Activated naive CD4-positive, alpha-beta T cell treated with anti-CD3 and anti-CD28 coated beads, Interleukin-2, amount 50 U/mL, for 24 hours (primary cell): ENCODE data around the gene CPLANE2.
"Not testable (repeated sequence)": the region's sequence is repeated elsewhere in the genome, so short reads cannot be mapped to it uniquely, and the experiment has no call there.

Source experiments
- H3K27ac Mint-ChIP-seq: one replicate; pipeline ENCODE4 v1.8.0; 2021; ENCODE audit warnings: mild to moderate bottlenecking, mixed read lengths
- H3K27me3 Mint-ChIP-seq: one replicate; pipeline ENCODE4 v1.8.0; 2021; ENCODE audit warnings: mixed read lengths
- H3K36me3 Mint-ChIP-seq: one replicate; pipeline ENCODE4 v1.8.0; 2021; ENCODE audit warnings: mixed read lengths
- H3K4me1 Mint-ChIP-seq: one replicate; pipeline ENCODE4 v1.8.0; 2021; ENCODE audit warnings: mixed read lengths
- H3K4me3 Mint-ChIP-seq: one replicate; pipeline ENCODE4 v1.8.0; 2021; ENCODE audit warnings: mild to moderate bottlenecking, mixed read lengths
- H3K9me3 Mint-ChIP-seq: one replicate; pipeline ENCODE4 v1.8.0; 2021; ENCODE audit warnings: mixed read lengths

The CPLANE2 gene

DNA sequence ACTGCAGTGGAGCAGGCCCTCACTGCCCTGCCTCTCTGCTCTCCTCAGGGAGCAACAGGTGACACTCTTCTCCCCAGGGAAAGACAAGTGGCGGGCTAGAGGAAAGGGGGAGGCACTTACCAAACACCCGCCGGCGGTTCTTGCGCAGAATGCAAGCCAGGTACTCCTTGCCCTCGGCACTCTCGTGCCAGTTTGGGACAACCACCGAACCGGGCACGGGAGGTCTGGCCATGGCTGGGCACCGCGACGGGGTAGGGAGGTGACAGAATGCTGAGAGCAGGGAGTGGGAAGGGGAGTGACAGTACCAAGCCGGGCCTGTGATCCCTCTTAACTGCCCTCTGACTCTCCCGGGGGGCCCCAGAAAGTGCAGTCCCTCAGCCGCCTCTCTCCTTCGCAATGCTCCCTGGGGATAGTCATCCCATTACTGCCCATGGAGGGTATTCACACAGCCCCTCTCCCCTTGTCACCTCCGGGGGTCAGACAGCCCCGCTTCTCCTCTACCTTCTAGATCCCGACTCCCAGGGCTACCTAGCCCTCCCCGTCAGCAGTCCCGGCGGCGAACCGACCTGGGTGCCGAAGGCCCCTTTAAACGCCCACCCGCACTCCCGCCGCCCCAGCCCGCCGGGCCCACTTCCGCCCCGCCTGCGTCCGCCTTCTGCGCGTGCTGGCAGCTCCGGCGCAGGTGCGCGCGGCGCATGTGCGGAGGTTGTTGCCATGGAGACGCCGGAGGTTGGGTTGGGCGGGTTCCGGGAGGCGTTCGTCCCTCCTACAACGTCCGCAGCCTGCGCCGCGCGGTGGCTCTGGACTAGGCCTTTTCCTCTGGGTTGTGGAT lies at the start of gene CPLANE2:
Gene CPLANE2, minus strand, starts transcription at position 673 of the 832 bp plus-strand sequence. Its CDS starts 441 bp downstream, at position 232.
- H3K27ac Mint-ChIP-seq: peak within 1 kb of the TSS; percentile 93
- peak within 1 kb of the TSS; percentile 93 for H3K4me3 Mint-ChIP-seq
- peaks cover 25% of the 10 kb centered on the region for H3K4me1 Mint-ChIP-seq
- H3K27me3 Mint-ChIP-seq: no peaks in the 10 kb centered on the region
- no peaks in the 10 kb centered on the region for H3K36me3 Mint-ChIP-seq
- H3K9me3 Mint-ChIP-seq: no peaks in the 10 kb centered on the region

- Mint-ChIP-seq H3K36me3 (peaks cover 8% of the 10 kb centered on the region), H3K27ac (no peak overlapping the region), H3K4me3 (no peak overlapping the region), H3K4me1 (peaks cover 4% of the 10 kb centered on the region), H3K9me3 (no peaks in the 10 kb centered on the region), H3K27me3 (no peaks in the 10 kb centered on the region)
These were observed 49.1 kb upstream of the CPLANE2 start for GRCh38 chr1:16286122-16286521.

DNA sequence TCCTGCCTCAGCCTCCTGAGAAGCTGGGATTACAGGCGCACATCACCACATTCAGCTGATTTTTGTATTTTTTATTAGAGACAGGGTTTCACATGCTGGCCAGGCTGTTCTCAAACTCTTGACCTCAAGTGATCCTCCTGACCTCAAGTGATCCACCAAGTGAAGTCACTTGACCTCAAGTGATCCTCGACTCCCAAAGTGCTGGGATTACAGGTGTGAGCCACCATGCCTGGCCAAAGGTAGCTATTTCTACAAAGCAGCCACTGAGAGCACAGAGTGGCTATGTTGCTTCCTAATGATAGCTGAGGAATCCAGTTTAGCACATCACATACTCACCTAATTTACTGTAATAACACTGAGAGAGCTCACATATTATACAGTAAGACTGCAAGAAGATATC lies 44.8 kb upstream of the CPLANE2 start:
- peaks cover 2% of the 10 kb centered on the region for H3K36me3 Mint-ChIP-seq
- no peak overlapping the region for H3K27ac Mint-ChIP-seq
- peaks cover 10% of the 10 kb centered on the region for H3K4me1 Mint-ChIP-seq
- no peaks in the 10 kb centered on the region for H3K9me3 Mint-ChIP-seq
- H3K4me3 Mint-ChIP-seq: no peak overlapping the region
- H3K27me3 Mint-ChIP-seq: no peaks in the 10 kb centered on the region

DNA sequence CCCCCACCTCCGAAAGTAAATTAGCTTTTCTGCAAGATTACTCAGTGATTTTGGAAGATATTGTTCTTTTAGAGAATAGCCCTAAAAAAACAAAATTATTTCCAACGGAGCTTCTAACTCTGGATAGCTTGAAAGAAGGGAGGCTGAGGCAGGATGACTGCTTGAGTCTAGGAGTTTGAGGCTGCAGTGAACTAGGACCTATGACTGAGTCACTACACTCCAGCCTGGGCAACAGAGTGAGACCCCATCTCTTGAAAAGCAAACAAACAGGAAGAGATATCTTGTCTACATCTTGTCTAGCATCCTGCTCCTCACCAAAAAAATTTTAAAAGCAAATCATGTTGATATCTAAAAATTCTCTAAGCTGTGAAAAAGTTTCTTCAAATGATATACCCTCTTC lies 42.2 kb upstream of the CPLANE2 start:
- Mint-ChIP-seq H3K27me3 (no peaks in the 10 kb centered on the region), H3K9me3 (no peaks in the 10 kb centered on the region), H3K4me3 (no peak overlapping the region), H3K36me3 (peaks cover 4% of the 10 kb centered on the region), H3K27ac (no peak overlapping the region), H3K4me1 (peaks cover 17% of the 10 kb centered on the region)

DNA sequence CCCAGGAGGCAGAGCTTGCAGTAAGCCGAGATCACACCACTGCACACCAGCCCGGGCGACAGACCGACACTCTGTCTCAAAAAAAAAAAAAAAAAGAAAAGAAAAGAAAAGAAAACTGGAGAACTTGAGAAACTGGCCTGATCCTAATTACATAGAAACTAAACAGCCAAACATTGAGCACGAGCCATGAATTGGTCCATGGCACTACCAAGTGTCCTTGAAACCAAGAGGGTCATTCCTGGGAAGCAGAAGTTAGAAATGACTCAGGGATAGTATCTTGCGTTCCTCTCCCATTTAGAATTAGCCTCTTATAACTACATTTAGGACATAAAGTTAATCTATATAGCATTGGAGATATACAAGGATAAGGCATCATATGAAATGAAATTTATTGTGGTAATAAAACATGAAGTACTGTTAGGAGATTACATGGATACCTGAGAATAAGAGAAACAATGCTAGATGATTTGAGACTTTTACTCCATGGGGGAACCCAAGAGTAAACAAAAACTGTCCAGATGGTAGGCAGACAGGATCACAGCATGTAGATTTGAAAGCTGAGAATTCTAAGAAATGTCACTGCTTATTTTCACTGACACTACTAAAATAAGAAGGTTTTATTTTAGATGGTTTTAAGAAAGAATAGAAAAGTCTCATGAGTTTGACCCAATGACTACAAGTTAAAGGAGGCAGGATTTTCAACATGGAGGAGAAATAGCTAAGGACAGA lies 39.5 kb upstream of the CPLANE2 start:
- Mint-ChIP-seq H3K27me3 (no peaks in the 10 kb centered on the region), H3K9me3 (no peaks in the 10 kb centered on the region), H3K4me3 (no peak overlapping the region), H3K27ac (peak overlapping the region; percentile 12), H3K4me1 (peaks cover 22% of the 10 kb centered on the region), H3K36me3 (peaks cover 5% of the 10 kb centered on the region)

- Mint-ChIP-seq H3K9me3 (no peaks in the 10 kb centered on the region), H3K36me3 (peaks cover 8% of the 10 kb centered on the region), H3K4me3 (no peak overlapping the region), H3K27me3 (no peaks in the 10 kb centered on the region), H3K27ac (no peak overlapping the region), H3K4me1 (peaks cover 29% of the 10 kb centered on the region)
These were observed 38.6 kb upstream of the CPLANE2 start for GRCh38 chr1:16275591-16275990.

GRCh38 chr1:16267690-16268180 lies 30.8 kb upstream of the CPLANE2 start:
- peaks cover 37% of the 10 kb centered on the region for H3K4me1 Mint-ChIP-seq
- no peaks in the 10 kb centered on the region for H3K27me3 Mint-ChIP-seq
- H3K9me3 Mint-ChIP-seq: no peaks in the 10 kb centered on the region
- peak overlapping the region; percentile 79 for H3K27ac Mint-ChIP-seq
- peaks cover 2% of the 10 kb centered on the region for H3K36me3 Mint-ChIP-seq
- H3K4me3 Mint-ChIP-seq: no peak overlapping the region

GRCh38 chr1:16266411-16267118 lies 29.6 kb upstream of the CPLANE2 start:
- Mint-ChIP-seq H3K4me3 (no peak overlapping the region), H3K4me1 (peaks cover 36% of the 10 kb centered on the region), H3K27ac (no peak overlapping the region), H3K36me3 (peaks cover 2% of the 10 kb centered on the region), H3K27me3 (no peaks in the 10 kb centered on the region), H3K9me3 (no peaks in the 10 kb centered on the region)

DNA sequence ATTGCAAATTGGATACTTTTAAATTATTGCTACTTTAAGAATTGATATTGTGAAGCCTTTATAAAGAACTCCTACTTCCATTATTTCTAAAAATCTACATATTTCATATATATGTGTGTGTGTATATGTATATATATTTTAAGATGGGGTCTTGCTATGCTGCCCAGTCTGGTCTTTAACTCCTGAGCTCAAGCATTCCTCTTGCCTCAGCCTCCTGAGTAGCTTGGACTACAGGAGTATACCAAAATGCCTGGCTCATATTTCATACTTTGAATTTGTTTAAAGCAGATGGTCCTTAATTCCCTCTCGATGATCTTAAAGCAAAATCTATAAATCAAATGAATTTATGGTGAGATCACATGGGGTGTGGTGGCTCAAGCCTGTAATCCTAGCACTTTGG lies 25.1 kb upstream of the CPLANE2 start:
- Mint-ChIP-seq H3K4me1 (peaks cover 9% of the 10 kb centered on the region), H3K9me3 (no peaks in the 10 kb centered on the region), H3K4me3 (no peak overlapping the region)

GRCh38 chr1:16260814-16261213 lies 23.8 kb upstream of the CPLANE2 start:
- no peaks in the 10 kb centered on the region for H3K36me3 Mint-ChIP-seq
- H3K27ac Mint-ChIP-seq: no peak overlapping the region
- no peaks in the 10 kb centered on the region for H3K4me1 Mint-ChIP-seq
- H3K27me3 Mint-ChIP-seq: no peaks in the 10 kb centered on the region
- H3K9me3 Mint-ChIP-seq: no peaks in the 10 kb centered on the region
- no peak overlapping the region for H3K4me3 Mint-ChIP-seq

More for the DNA sequence above, 25.1 kb upstream of the CPLANE2 start:
- H3K36me3 Mint-ChIP-seq: no peaks in the 10 kb centered on the region
- no peaks in the 10 kb centered on the region for H3K27me3 Mint-ChIP-seq
- no peak overlapping the region for H3K27ac Mint-ChIP-seq

DNA sequence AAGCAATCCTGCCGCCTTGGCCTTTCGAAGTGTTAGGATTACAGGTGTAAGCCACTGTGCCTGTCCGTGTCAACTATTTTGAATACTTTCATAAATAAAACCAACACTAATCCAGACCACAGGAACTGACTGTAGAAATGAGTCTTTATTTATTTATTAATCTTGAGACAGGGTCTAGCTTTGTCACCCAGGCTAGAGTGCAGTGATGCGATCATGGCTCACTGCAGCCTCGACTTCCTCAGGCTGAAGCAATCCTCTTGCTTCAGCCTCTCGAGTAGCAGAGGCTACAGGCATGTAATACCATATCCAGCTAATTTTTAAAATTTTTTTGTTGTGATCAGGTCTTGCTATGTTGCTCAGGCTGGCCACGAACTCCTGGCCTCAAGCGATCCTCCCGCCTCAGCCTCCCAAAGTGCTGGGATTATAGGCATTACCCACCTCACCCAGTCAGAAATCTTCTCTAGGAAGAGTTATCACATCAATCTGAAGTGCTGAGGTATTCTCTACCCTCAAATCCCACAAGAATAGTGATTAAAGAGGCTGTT lies 21.7 kb upstream of the CPLANE2 start:
- no peaks in the 10 kb centered on the region for H3K36me3 Mint-ChIP-seq
- no peak overlapping the region for H3K4me3 Mint-ChIP-seq
- H3K27me3 Mint-ChIP-seq: no peaks in the 10 kb centered on the region
- H3K4me1 Mint-ChIP-seq: no peaks in the 10 kb centered on the region
- H3K9me3 Mint-ChIP-seq: no peaks in the 10 kb centered on the region
- peak overlapping the region; percentile 30 for H3K27ac Mint-ChIP-seq

DNA sequence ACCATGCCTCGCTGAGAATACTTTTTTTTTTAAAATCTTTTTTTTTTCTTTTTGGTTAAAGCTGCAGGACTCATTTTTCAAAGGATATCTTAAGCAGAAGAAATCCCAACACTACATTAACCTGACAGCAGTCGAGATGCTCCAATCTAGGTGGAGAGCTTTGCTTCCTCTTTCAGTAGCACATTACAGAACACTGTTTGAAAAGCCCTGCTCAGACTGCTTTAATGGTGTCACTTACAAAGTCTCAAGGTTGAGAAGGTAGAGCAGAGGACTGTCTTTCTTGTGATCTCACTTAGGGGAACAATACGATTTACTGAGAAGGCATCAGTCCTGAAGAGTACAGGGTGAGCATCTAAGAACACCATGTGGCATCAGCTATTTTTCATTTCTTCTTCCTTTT lies 21.0 kb upstream of the CPLANE2 start:
- Mint-ChIP-seq H3K27ac (no peak overlapping the region), H3K4me1 (no peaks in the 10 kb centered on the region), H3K36me3 (no peaks in the 10 kb centered on the region), H3K27me3 (no peaks in the 10 kb centered on the region), H3K9me3 (no peaks in the 10 kb centered on the region), H3K4me3 (no peak overlapping the region)

GRCh38 chr1:16257556-16257955 lies 20.6 kb upstream of the CPLANE2 start:
- not testable (repeated sequence) for H3K27ac Mint-ChIP-seq, H3K4me1 Mint-ChIP-seq, H3K4me3 Mint-ChIP-seq, H3K9me3 Mint-ChIP-seq, H3K36me3 Mint-ChIP-seq, H3K27me3 Mint-ChIP-seq

GRCh38 chr1:16256478-16256877 lies 19.5 kb upstream of the CPLANE2 start:
- Mint-ChIP-seq H3K9me3 (no peaks in the 10 kb centered on the region), H3K36me3 (peaks cover 3% of the 10 kb centered on the region), H3K27me3 (no peaks in the 10 kb centered on the region), H3K4me1 (no peaks in the 10 kb centered on the region), H3K4me3 (no peak overlapping the region), H3K27ac (no peak overlapping the region)

- H3K9me3 Mint-ChIP-seq: no peaks in the 10 kb centered on the region
- no peaks in the 10 kb centered on the region for H3K27me3 Mint-ChIP-seq
- H3K36me3 Mint-ChIP-seq: peaks cover 3% of the 10 kb centered on the region
- no peak overlapping the region for H3K4me3 Mint-ChIP-seq
- H3K27ac Mint-ChIP-seq: no peak overlapping the region
- H3K4me1 Mint-ChIP-seq: peaks cover 14% of the 10 kb centered on the region
These were observed 17.4 kb upstream of the CPLANE2 start for GRCh38 chr1:16254263-16254928.
